ENCODE data around the gene DTNB.

DNA sequence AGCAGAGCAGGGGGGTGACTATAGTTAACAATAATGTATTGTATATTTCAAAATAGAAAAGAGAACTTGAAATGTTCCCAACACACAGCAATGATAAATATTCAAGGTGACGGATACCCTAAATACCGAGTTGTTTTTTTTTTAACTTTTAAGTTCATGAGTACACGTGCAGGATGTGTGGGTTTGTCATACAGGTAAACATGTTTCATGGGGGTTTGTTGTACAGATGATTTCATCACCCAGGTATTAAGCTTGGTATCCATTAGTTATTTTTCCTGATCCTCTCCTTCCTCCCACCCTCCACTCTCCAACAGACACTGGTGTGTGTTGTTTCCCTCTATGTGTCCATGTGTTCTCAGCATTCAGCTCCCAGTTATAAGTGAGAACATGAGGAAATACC, 167.2 kb downstream of the DTNB start:
- TF ChIP-seq GATA2 (IDR thresholded peaks at IDR 0.05; ENCODE audit: low read depth, low read length) = no peak
- no peak for TF ChIP-seq GATA3 (IDR thresholded peaks at IDR 0.05; ENCODE audit: low read depth, low read length)
